ENCODE measurements around the gene GALNT2.

Gene GALNT2

GRCh38 chr1:230144010-230144614 is 77.1 kb downstream of the GALNT2 start:
- TF ChIP-seq SIN3A (IDR thresholded peaks at IDR 0.05; ENCODE audit: borderline replicate concordance, insufficient read depth, low read length) (no peak), POLR2AphosphoS5 (IDR thresholded peaks at IDR 0.05; ENCODE audit: low read depth, low read length) (no peak), REST (IDR thresholded peaks at IDR 0.05; ENCODE audit: insufficient read depth in 1 of 2, low read depth in 2 of 2, low read length in 2 of 2) (no peak), FOXP2 (optimal IDR thresholded peaks at IDR 0.05; ENCODE audit: borderline replicate concordance, extremely low read depth, extremely low read length, insufficient read depth) (no peak), TAF1 (IDR thresholded peaks at IDR 0.05; ENCODE audit: borderline replicate concordance, insufficient read depth, low read length) (no peak)

GRCh38 chr1:230144758-230145504 is 77.9 kb downstream of the GALNT2 start:
- TF ChIP-seq FOXP2 (optimal IDR thresholded peaks at IDR 0.05; ENCODE audit: borderline replicate concordance, extremely low read depth, extremely low read length, insufficient read depth) = no peak
- TF ChIP-seq REST (IDR thresholded peaks at IDR 0.05; ENCODE audit: insufficient read depth in 1 of 2, low read depth in 2 of 2, low read length in 2 of 2) = no peak

GRCh38 chr1:230145505-230145899 is 78.5 kb downstream of the GALNT2 start:
- TF ChIP-seq POLR2AphosphoS5 (IDR thresholded peaks at IDR 0.05; ENCODE audit: low read depth, low read length) (no peak), FOXP2 (optimal IDR thresholded peaks at IDR 0.05; ENCODE audit: borderline replicate concordance, extremely low read depth, extremely low read length, insufficient read depth) (no peak), SIN3A (IDR thresholded peaks at IDR 0.05; ENCODE audit: borderline replicate concordance, insufficient read depth, low read length) (no peak), TAF1 (IDR thresholded peaks at IDR 0.05; ENCODE audit: borderline replicate concordance, insufficient read depth, low read length) (no peak), REST (IDR thresholded peaks at IDR 0.05; ENCODE audit: insufficient read depth in 1 of 2, low read depth in 2 of 2, low read length in 2 of 2) (no peak)

GRCh38 chr1:230145953-230146476 is 79.0 kb downstream of the GALNT2 start:
- TF ChIP-seq POLR2AphosphoS5 (IDR thresholded peaks at IDR 0.05; ENCODE audit: low read depth, low read length) = no peak
- TF ChIP-seq TAF1 (IDR thresholded peaks at IDR 0.05; ENCODE audit: borderline replicate concordance, insufficient read depth, low read length) = no peak
- no peak for TF ChIP-seq SIN3A (IDR thresholded peaks at IDR 0.05; ENCODE audit: borderline replicate concordance, insufficient read depth, low read length)
- TF ChIP-seq REST (IDR thresholded peaks at IDR 0.05; ENCODE audit: insufficient read depth in 1 of 2, low read depth in 2 of 2, low read length in 2 of 2) = no peak
- no peak for TF ChIP-seq FOXP2 (optimal IDR thresholded peaks at IDR 0.05; ENCODE audit: borderline replicate concordance, extremely low read depth, extremely low read length, insufficient read depth)
